Bronchial epithelial cell (primary cell): Measurements from ENCODE around the gene RRH. TPM values are rescaled to one million over a fixed set of nuclear protein-coding genes. Genes with fewer than 3 reads are reported as not detected.
"Not testable (repeated sequence)": the region's sequence is repeated elsewhere in the genome, so short reads cannot be mapped to it uniquely, and the experiment has no call there.

Experiments
- DNase-seq: peaks from one replicate; pipeline ENCODE4 v3.0.0-alpha.2; 2010; ENCODE audit warnings: low read depth
- FAIRE-seq: peaks from 2 replicates; lab custom pipeline; 2011; peaks lifted over from hg19 to GRCh38; lab: Jason Lieb, UNC
- H3K27me3 ChIP-seq: 2 replicates; pipeline ENCODE4 v1.5.1; 2011; ENCODE audit warnings: low read length; ENCODE audit not compliant: control insufficient read depth, insufficient read depth
- H3K36me3 ChIP-seq: 2 replicates; pipeline ENCODE4 v1.5.1; 2011; ENCODE audit warnings: low read length; ENCODE audit not compliant: control insufficient read depth, insufficient read depth
- H3K4me3 ChIP-seq: 2 replicates; pipeline ENCODE4 v1.5.1; 2011; ENCODE audit warnings: mild to moderate bottlenecking, low read depth, low read length, control low read depth
- CTCF ChIP-seq: IDR thresholded peaks from 2 replicates; pipeline ENCODE4 v1.5.1; 2011; ENCODE audit warnings: mild to moderate bottlenecking, moderate library complexity, low read length, control low read depth, inconsistent platforms; ENCODE audit not compliant: insufficient read depth, severe bottlenecking
- total RNA-seq: library from RNA; depleted of rRNA; stranded (reverse); fragments of >200 nt; gene quantifications from 2 replicates; pipeline ENCODE4 v1.2.1, GENCODE V29; 2014

RRH gene
- 0.26 and 0.38 TPM in 2 replicates for total RNA-seq

- no peak for TF ChIP-seq CTCF
- Histone ChIP-seq H3K27me3 (no peaks in the 10 kb centered on the region), H3K4me3 (no peak within 1 kb of the TSS), H3K36me3 (peaks cover 4% of the 10 kb centered on the region)
- FAIRE-seq (no peak), DNase-seq (no peak)
Observed at GRCh38 chr4:109827672-109828071, at the start of gene RRH. Gene RRH (plus strand): TSS chr4:109827972. CDS start chr4:109828028, 56 bp downstream.

GRCh38 chr4:109782092-109782491 lies 45.7 kb upstream of the RRH start:
- H3K36me3 ChIP-seq, FAIRE-seq, H3K4me3 ChIP-seq, DNase-seq, H3K27me3 ChIP-seq: not testable (repeated sequence)

GRCh38 chr4:109786846-109787245 lies 40.9 kb upstream of the RRH start:
- Histone ChIP-seq H3K27me3 (no peaks in the 10 kb centered on the region), H3K36me3 (no peaks in the 10 kb centered on the region), H3K4me3 (no peak overlapping the region)
- DNase-seq (no peak), FAIRE-seq (no peak)
- no peak for TF ChIP-seq CTCF

GRCh38 chr4:109787807-109788206 lies 40.0 kb upstream of the RRH start:
- no peak for TF ChIP-seq CTCF

GRCh38 chr4:109795059-109795458 lies 32.7 kb upstream of the RRH start:
- DNase-seq: no peak
- H3K36me3 ChIP-seq: no peaks in the 10 kb centered on the region

More at GRCh38 chr4:109787807-109788206, 40.0 kb upstream of the RRH start:
- Histone ChIP-seq H3K36me3 (no peaks in the 10 kb centered on the region), H3K27me3 (no peaks in the 10 kb centered on the region), H3K4me3 (no peak overlapping the region)
- FAIRE-seq (no peak), DNase-seq (no peak)

GRCh38 chr4:109798866-109799265 lies 28.9 kb upstream of the RRH start:
- TF ChIP-seq CTCF: no peak
- FAIRE-seq: no peak
- H3K4me3 ChIP-seq: no peak overlapping the region
- H3K27me3 ChIP-seq: no peaks in the 10 kb centered on the region
- DNase-seq: no peak
- H3K36me3 ChIP-seq: no peaks in the 10 kb centered on the region

More at GRCh38 chr4:109795059-109795458, 32.7 kb upstream of the RRH start:
- TF ChIP-seq CTCF: no peak
- H3K4me3 ChIP-seq: no peak overlapping the region
- no peaks in the 10 kb centered on the region for H3K27me3 ChIP-seq
- no peak for FAIRE-seq
